ENCODE measurements around the gene ZG16B.

Gene ZG16B

GRCh38 chr16:2825049-2825742 lies 4.9 kb upstream of the ZG16B start:
- no peak for DNase-seq (ENCODE audit: low read depth in 2 of 2)

- DNase-seq (ENCODE audit: low read depth in 2 of 2) = no peak
These were observed 4.2 kb upstream of the ZG16B start for GRCh38 chr16:2825906-2826305.

GRCh38 chr16:2826591-2827373 lies 3.3 kb upstream of the ZG16B start:
- no peak for DNase-seq (ENCODE audit: low read depth in 2 of 2)

- no peak for DNase-seq (ENCODE audit: low read depth in 2 of 2)
These were observed 2.7 kb upstream of the ZG16B start for GRCh38 chr16:2827374-2827791.

- no peak for DNase-seq (ENCODE audit: low read depth in 2 of 2)
These were observed 2.1 kb upstream of the ZG16B start for GRCh38 chr16:2827831-2828520.

GRCh38 chr16:2828521-2828840 lies 1.6 kb upstream of the ZG16B start:
- no peak for DNase-seq (ENCODE audit: low read depth in 2 of 2)

GRCh38 chr16:2828876-2829430 lies 1.1 kb upstream of the ZG16B start:
- DNase-seq (ENCODE audit: low read depth in 2 of 2) = no peak

- no peak for DNase-seq (ENCODE audit: low read depth in 2 of 2)
These were observed 222 bp downstream of the ZG16B start for GRCh38 chr16:2830355-2830695.

GRCh38 chr16:2831203-2831602 lies 1.1 kb downstream of the ZG16B start:
- DNase-seq (ENCODE audit: low read depth in 2 of 2) = no peak

GRCh38 chr16:2833776-2834175 lies 3.7 kb downstream of the ZG16B start:
- no peak for DNase-seq (ENCODE audit: low read depth in 2 of 2)

GRCh38 chr16:2834968-2835367 lies 4.9 kb downstream of the ZG16B start:
- DNase-seq (ENCODE audit: low read depth in 2 of 2) = no peak

GRCh38 chr16:2835638-2836493 lies 5.8 kb downstream of the ZG16B start:
- no peak for DNase-seq (ENCODE audit: low read depth in 2 of 2)

- DNase-seq (ENCODE audit: low read depth in 2 of 2) = no peak
These were observed 6.8 kb downstream of the ZG16B start for GRCh38 chr16:2836646-2837508.

GRCh38 chr16:2838928-2839327 lies 8.8 kb downstream of the ZG16B start:
- DNase-seq (ENCODE audit: low read depth in 2 of 2) = peak in 1 of 2 donors; percentile 51

- DNase-seq (ENCODE audit: low read depth in 2 of 2) = no peak
These were observed 9.7 kb downstream of the ZG16B start for GRCh38 chr16:2839650-2840450.

- no peak for DNase-seq (ENCODE audit: low read depth in 2 of 2)
These were observed 10.8 kb downstream of the ZG16B start for GRCh38 chr16:2840914-2841313.

- no peak for DNase-seq (ENCODE audit: low read depth in 2 of 2)
These were observed 11.7 kb downstream of the ZG16B start for GRCh38 chr16:2841606-2842339.

- DNase-seq (ENCODE audit: low read depth in 2 of 2) = peak; percentile 83 to 94
These were observed 12.4 kb downstream of the ZG16B start for GRCh38 chr16:2842340-2843000.

- no peak for DNase-seq (ENCODE audit: low read depth in 2 of 2)
These were observed 13.4 kb downstream of the ZG16B start for GRCh38 chr16:2843526-2843925.
